PC-3 (cell line): Measurements from ENCODE around the gene SCO2. TPM values are rescaled to one million over a fixed set of nuclear protein-coding genes. Genes with fewer than 3 reads are reported as not detected.

Source experiments
- ATAC-seq: fragments of 200-7000 bp; cut with Tn5 transposase; 2 replicates; pipeline ENCODE4 v1.9.1; 2020; ENCODE audit warnings: mild to moderate bottlenecking, moderate library complexity
- BruUV-seq: library from RNA; stranded (reverse); fragments of 400-500 nt; replicated peaks from 2 replicates; lab custom pipeline; 2021; lab: Mats Ljungman, UMichigan
- CTCF ChIA-PET: fragments of 300-600 bp; sonication (Branson Sonifier 250); formaldehyde crosslinking; loops from one replicate; lab custom pipeline; 2022; ENCODE audit warnings: antibody characterized with exemption; lab: Charles Lee
- POLR2A ChIA-PET: fragments of 300-600 bp; sonication (Branson Sonifier 250); formaldehyde crosslinking; loops from one replicate; lab custom pipeline; 2022; ENCODE audit warnings: antibody characterized with exemption; ENCODE audit not compliant: unreplicated experiment; lab: Charles Lee
- DNase-seq: peaks from one replicate; pipeline ENCODE4 v3.0.0-alpha.2; 2015
- H2AFZ ChIP-seq: fragments of 300-600 bp; sonication (generic); 2 replicates; pipeline ENCODE4 v1.6.0; 2016; ENCODE audit warnings: antibody characterized with exemption, low read length
- H3F3A ChIP-seq: fragments of 300-600 bp; sonication (generic); one replicate; pipeline ENCODE4 v1.6.0; 2017; ENCODE audit warnings: antibody characterized with exemption, low read length, control low read depth, mild to moderate bottlenecking; ENCODE audit not compliant: unreplicated experiment
- H3K27ac ChIP-seq: fragments of 300-600 bp; sonication (generic); 2 replicates; pipeline ENCODE4 v1.5.1; 2016; ENCODE audit warnings: mild to moderate bottlenecking, low read length
- H3K27me3 ChIP-seq: fragments of 300-600 bp; sonication (generic); 2 replicates; pipeline ENCODE4 v1.6.1; 2016; ENCODE audit warnings: low read length, mixed read lengths
- H3K36me3 ChIP-seq: fragments of 300-600 bp; sonication (generic); 2 replicates; pipeline ENCODE4 v1.6.1; 2016; ENCODE audit warnings: low read depth, mixed run types, low read length, mixed read lengths
- H3K4me1 ChIP-seq: fragments of 300-600 bp; sonication (generic); 2 replicates; pipeline ENCODE4 v1.5.1; 2016; ENCODE audit warnings: low read length; ENCODE audit not compliant: insufficient read depth
- H3K4me2 ChIP-seq: fragments of 300-600 bp; sonication (generic); 2 replicates; pipeline ENCODE4 v1.6.0; 2016; ENCODE audit warnings: low read length
- H3K4me3 ChIP-seq: fragments of 300-600 bp; sonication (generic); 2 replicates; pipeline ENCODE4 v1.5.1; 2016; ENCODE audit warnings: mild to moderate bottlenecking, low read length, mixed read lengths
- H3K79me2 ChIP-seq: fragments of 300-600 bp; sonication (generic); 2 replicates; pipeline ENCODE4 v1.6.1; 2017; ENCODE audit warnings: low read length, mixed read lengths
- H3K9ac ChIP-seq: fragments of 300-600 bp; sonication (generic); 2 replicates; pipeline ENCODE4 v1.6.0; 2016; ENCODE audit warnings: mild to moderate bottlenecking, low read length
- H3K9me2 ChIP-seq: fragments of 300-600 bp; sonication (generic); replicated peaks from 2 replicates; pipeline ENCODE4 v1.6.1; 2016; ENCODE audit warnings: mixed run types, low read length, mixed read lengths
- H3K9me3 ChIP-seq: fragments of 300-600 bp; sonication (generic); 2 replicates; pipeline ENCODE4 v1.6.1; 2016; ENCODE audit warnings: low read length, mixed read lengths
- H4K20me1 ChIP-seq: fragments of 300-600 bp; sonication (generic); 2 replicates; pipeline ENCODE4 v1.6.1; 2016; ENCODE audit warnings: low read length, mixed read lengths
- EZH2 ChIP-seq: fragments of 300-600 bp; sonication (generic); IDR thresholded peaks from one replicate; pipeline ENCODE4 v1.6.1; 2017; ENCODE audit warnings: antibody characterized with exemption, mild to moderate bottlenecking, low read length; ENCODE audit not compliant: unreplicated experiment
- EZH2phosphoT487 ChIP-seq: fragments of 300-600 bp; sonication (generic); IDR thresholded peaks from 2 replicates; pipeline ENCODE4 v1.6.1; 2018; ENCODE audit warnings: mild to moderate bottlenecking, antibody characterized with exemption, low read length, borderline replicate concordance
- intact Hi-C: fragments of 100-400 bp; cut with micrococcal nuclease; formaldehyde crosslinking; loops from 2 replicates; pipeline ENCODE4 v1.9.0; 2023
- total RNA-seq: library from RNA; depleted of rRNA; stranded (reverse); fragments of >200 nt; gene quantifications from 2 replicates; pipeline ENCODE4 v1.2.3, GENCODE V29; 2014; rRNA removed
- TF ChIP-seq, protein P1 (sequence below): fragments of 300-600 bp; sonication (generic); conservative IDR thresholded peaks from 2 replicates; pipeline ENCODE4 v1.5.1; 2017; ENCODE audit warnings: antibody characterized with exemption, low read depth, mild to moderate bottlenecking, low read length

SCO2 gene
- total RNA-seq, 1 experiment from 2014 or later: 5.8 TPM

DNA sequence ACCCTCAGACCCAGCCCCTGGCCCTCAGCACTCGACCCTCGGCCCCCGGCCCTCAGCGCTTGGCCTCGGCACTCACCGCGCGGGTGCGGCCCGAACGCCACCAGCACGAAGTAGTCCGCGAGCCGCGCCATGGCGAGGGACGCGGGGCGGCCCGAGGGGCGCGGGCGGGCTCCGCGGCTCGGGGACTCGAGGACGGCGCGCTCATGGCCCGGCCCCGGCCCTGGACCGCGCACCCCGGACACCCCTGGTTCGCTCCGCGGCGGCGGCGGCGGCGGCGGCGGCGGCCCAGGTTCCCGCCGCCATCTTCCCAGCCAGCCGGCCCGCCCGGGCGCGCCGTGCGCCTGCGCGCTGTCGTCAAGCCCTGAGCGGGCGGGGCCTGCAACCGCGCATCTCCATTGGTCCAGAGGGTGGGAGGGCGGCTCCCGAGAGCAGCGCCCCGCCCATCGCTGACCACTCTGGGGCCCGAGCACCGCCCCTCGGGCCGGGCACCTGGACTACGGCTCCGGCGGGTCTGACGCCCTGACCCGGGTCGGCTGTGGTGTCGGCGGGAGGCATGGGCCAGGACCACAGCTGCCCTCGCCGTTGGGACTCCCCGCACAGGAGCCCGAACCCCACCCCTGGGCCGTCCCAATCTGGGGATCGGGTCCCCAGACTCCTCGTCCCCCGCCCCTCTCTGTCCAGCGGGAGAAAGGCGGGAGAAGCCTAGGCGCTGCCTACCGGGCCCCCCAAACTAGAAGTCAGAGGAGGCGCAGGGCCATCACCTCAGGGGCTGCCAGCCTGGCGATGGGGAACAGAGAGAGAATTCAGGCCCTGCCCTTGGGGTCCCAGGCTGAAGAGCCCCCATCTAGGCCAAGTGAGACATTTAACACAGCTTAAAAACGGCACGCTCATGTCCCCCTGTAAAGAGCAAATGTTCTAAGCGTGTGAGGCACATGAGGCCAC, 50.4 kb downstream of the SCO2 start, which contains the start of gene SBF1:
SBF1 (minus strand) TSS at position 326 of the 942 bp plus-strand sequence; CDS start at position 131, 195 bp downstream.
- H3K9me3 ChIP-seq: no peaks in the 10 kb centered on the region
- POLR2A ChIA-PET: no interaction called here
- peak within 1 kb of the TSS; percentile 80 for H3K9ac ChIP-seq
- intact Hi-C loops: no loop called here
- no peaks in the 10 kb centered on the region; the same call in 1 of the 2 replicates for H3K36me3 ChIP-seq
- H3K79me2 ChIP-seq: peaks cover 43% of the 10 kb centered on the region
- H3K4me1 ChIP-seq: peaks cover 28% of the 10 kb centered on the region
- H3F3A ChIP-seq: no peaks in the 10 kb centered on the region
- H3K4me3 ChIP-seq: peak within 1 kb of the TSS; percentile 84
- H4K20me1 ChIP-seq: peaks cover 37% of the 10 kb centered on the region
- no peaks in the 10 kb centered on the region for H3K27me3 ChIP-seq
- H3K4me2 ChIP-seq: peak within 1 kb of the TSS; percentile 96
- DNase-seq (peak; percentile 87), ATAC-seq (peak; percentile 91)
- TSS peak; percentile 96 for BruUV-seq
- no peaks in the 10 kb centered on the region for H3K9me2 ChIP-seq
- TF ChIP-seq EZH2 (no peak), EZH2phosphoT487 (no peak)
- TF ChIP-seq, protein P1, sequence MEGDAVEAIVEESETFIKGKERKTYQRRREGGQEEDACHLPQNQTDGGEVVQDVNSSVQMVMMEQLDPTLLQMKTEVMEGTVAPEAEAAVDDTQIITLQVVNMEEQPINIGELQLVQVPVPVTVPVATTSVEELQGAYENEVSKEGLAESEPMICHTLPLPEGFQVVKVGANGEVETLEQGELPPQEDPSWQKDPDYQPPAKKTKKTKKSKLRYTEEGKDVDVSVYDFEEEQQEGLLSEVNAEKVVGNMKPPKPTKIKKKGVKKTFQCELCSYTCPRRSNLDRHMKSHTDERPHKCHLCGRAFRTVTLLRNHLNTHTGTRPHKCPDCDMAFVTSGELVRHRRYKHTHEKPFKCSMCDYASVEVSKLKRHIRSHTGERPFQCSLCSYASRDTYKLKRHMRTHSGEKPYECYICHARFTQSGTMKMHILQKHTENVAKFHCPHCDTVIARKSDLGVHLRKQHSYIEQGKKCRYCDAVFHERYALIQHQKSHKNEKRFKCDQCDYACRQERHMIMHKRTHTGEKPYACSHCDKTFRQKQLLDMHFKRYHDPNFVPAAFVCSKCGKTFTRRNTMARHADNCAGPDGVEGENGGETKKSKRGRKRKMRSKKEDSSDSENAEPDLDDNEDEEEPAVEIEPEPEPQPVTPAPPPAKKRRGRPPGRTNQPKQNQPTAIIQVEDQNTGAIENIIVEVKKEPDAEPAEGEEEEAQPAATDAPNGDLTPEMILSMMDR: no peak
- peak within 1 kb of the TSS; percentile 80 for H2AFZ ChIP-seq
- H3K27ac ChIP-seq: no peak within 1 kb of the TSS
- CTCF ChIA-PET: interaction anchor here (0.6 kb wide), 1 partner anchor 145 kb away, joined by 12 read pairs; no protein-coding TSS in a partner anchor

DNA sequence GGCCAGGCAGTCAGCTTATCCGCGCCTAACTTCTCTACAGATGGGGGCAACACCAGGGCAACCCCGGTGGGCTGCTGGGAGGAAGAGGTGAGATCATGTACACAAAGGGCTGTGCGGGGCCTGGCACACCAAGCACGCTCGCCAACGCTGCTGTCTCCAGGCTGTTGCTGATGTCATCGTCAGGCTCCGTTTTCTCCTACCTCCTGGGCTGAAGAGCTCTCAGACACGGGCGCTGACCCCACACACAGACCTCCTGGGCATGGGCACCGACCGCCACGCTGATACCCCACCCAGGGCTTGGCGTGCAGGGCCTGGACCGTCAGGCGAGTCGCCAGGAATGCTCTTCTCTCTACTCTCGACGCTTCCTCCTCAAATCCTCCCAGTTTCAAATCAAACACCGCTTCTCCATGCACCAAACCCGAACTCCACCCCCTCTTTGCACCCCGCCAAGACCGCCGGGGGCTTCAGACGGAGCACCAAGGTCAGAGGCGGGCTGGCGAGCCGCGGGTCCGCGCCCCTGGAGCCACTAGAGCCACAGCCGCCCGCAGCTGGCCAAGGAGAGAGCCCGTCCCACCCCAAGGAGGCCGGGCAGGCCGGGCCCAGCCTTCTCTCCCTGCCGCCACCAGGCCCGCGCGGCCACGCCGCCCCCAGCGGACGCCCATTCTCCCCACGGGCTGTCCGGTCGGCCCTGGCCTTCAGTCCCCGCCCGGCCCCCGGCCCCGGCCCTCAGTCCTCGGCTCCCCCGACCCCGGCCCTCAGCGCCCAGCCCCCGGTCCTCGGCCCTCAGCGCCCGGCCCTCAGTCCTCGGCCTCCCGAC, 51.3 kb downstream of the SCO2 start:
- peaks cover 32% of the 10 kb centered on the region for H3K4me1 ChIP-seq
- H3F3A ChIP-seq: no peaks in the 10 kb centered on the region
- H3K9me2 ChIP-seq: no peaks in the 10 kb centered on the region
- ChIA-PET POLR2A (interaction anchor here (0.6 kb wide), 1 partner anchor 36 kb away, joined by 4 read pairs; no protein-coding TSS in a partner anchor), CTCF (interaction anchor here (1.0 kb wide), 1 partner anchor 34 kb away, joined by 5 read pairs; the partner anchor contains the start of genes LMF2 and NCAPH2)
- intact Hi-C loops: no loop called here
- H3K79me2 ChIP-seq: peaks cover 52% of the 10 kb centered on the region
- no peak overlapping the region for H2AFZ ChIP-seq
- ATAC-seq (peak; percentile 41), DNase-seq (peak; percentile 10)
- TF ChIP-seq EZH2 (no peak), EZH2phosphoT487 (no peak)
- TF ChIP-seq, protein P1: no peak
- H3K4me2 ChIP-seq: peak overlapping the region; percentile 96
- H3K9me3 ChIP-seq: no peaks in the 10 kb centered on the region
- no peak overlapping the region for H3K27ac ChIP-seq
- H3K27me3 ChIP-seq: no peaks in the 10 kb centered on the region
- peak overlapping the region; percentile 80 for H3K9ac ChIP-seq
- no peaks in the 10 kb centered on the region; the same call in 1 of the 2 replicates for H3K36me3 ChIP-seq
- peak overlapping the region; percentile 84 for H3K4me3 ChIP-seq
- BruUV-seq: TSS peak; percentile 35
- H4K20me1 ChIP-seq: peaks cover 43% of the 10 kb centered on the region

Other genes with a start within 250 kb of the SCO2 start
- gene PLXNB2, start 218.0 kb downstream of the SCO2 start, total RNA-seq: 68.2 and 82.9 TPM in 2 replicates
- 1.1 and 1.7 TPM in 2 replicates for gene DENND6B, start 198.6 kb downstream of the SCO2 start, total RNA-seq
- gene PPP6R2, start 182.3 kb downstream of the SCO2 start, total RNA-seq: 46.2 and 54.0 TPM in 2 replicates
- gene SBF1, start 50.6 kb downstream of the SCO2 start, total RNA-seq: 48.5 and 67.1 TPM in 2 replicates
- 0.98 and 1.8 TPM in 2 replicates for gene ADM2, start 44.1 kb downstream of the SCO2 start, total RNA-seq
- not detected in 2 replicates for gene MIOX, start 38.7 kb downstream of the SCO2 start, total RNA-seq
- gene LMF2, start 17.9 kb downstream of the SCO2 start, total RNA-seq: 42.4 and 52.2 TPM in 2 replicates
- 75.4 and 92.1 TPM in 2 replicates for gene NCAPH2, start 17.4 kb downstream of the SCO2 start, total RNA-seq
- 12.3 and 21.8 TPM in 2 replicates for gene TYMP, start 4.4 kb upstream of the SCO2 start, total RNA-seq
- 0.35 TPM in 1 of 2 replicates, not detected in the other for gene KLHDC7B, start 20.3 kb upstream of the SCO2 start, total RNA-seq
- gene SYCE3, start 37.3 kb upstream of the SCO2 start, total RNA-seq: 1.3 TPM in 1 of 2 replicates, not detected in the other
- 13.1 and 17.5 TPM in 2 replicates for gene CPT1B, start 52.8 kb upstream of the SCO2 start, total RNA-seq
- gene CHKB, start 57.3 kb upstream of the SCO2 start, total RNA-seq: 27.0 and 31.5 TPM in 2 replicates
- gene MAPK8IP2, start 75.2 kb upstream of the SCO2 start, total RNA-seq: 1.2 and 1.5 TPM in 2 replicates
- gene ARSA, start 102.6 kb upstream of the SCO2 start, total RNA-seq: 11.3 and 16.7 TPM in 2 replicates
- gene SHANK3, start 147.2 kb upstream of the SCO2 start, total RNA-seq: 3.7 and 6.8 TPM in 2 replicates
- not detected in 2 replicates for gene ACR, start 212.6 kb upstream of the SCO2 start, total RNA-seq